A204.1 (cell line): ENCODE measurements around the gene POLR3GL.
"Not testable (repeated sequence)": the region's sequence is repeated elsewhere in the genome, so short reads cannot be mapped to it uniquely, and the experiment has no call there.

ENCODE experiments used
- FAIRE-seq: peaks from 2 replicates; lab custom pipeline; 2012; peaks lifted over from hg19 to GRCh38; lab: Jason Lieb, UNC

Gene POLR3GL

GRCh38 chr1:146020058-146021049 lies 55.9 kb downstream of the POLR3GL start:
- FAIRE-seq: no peak

GRCh38 chr1:146021050-146021445 lies 56.6 kb downstream of the POLR3GL start:
- no peak for FAIRE-seq

DNA sequence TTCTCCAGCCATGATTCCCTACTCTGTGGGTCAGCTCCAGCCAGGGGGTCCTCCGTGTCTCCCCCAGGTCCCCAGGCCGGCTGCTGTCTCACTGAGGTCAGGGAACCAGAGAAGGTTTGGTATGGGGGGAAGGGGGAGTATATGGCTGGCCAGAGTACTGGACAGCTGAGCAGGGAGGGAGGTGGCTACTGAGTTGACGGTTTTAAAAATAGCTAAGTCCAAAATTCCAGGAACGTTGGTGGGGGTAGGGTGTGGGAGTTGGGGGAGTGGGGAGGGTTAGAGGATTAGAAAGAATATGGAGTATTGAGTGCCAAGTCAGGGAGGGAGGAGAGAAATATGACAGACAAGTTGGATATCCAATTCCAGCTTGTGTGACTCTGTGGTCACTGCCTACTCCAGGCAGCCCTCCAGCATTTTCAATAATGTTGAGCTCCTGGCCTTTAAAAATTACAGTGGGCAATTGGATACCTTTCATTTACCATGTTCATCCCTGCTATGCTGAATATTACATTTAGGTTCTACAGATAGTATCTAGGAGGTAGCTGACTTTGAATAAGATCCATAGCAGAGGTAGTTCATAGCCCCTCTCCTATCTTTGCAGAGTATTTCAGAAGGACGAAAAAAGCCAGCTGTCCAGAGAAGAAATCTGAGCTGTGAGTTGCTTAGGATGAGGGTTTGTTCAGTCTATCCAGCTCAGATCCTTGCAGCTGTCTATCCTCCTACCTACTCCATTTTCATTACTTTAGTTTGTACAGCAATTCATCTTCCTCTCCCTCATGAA lies 57.3 kb downstream of the POLR3GL start, which contains the start of gene HJV:
HJV (minus strand) TSS at position 114 of the 781 bp plus-strand sequence. CDS start 1,504 bp downstream, outside the sequence.
- no peak for FAIRE-seq

GRCh38 chr1:146022403-146023127 lies 58.1 kb downstream of the POLR3GL start:
- FAIRE-seq: no peak

GRCh38 chr1:146025787-146026495 lies 61.5 kb downstream of the POLR3GL start:
- not testable (repeated sequence) for FAIRE-seq

DNA sequence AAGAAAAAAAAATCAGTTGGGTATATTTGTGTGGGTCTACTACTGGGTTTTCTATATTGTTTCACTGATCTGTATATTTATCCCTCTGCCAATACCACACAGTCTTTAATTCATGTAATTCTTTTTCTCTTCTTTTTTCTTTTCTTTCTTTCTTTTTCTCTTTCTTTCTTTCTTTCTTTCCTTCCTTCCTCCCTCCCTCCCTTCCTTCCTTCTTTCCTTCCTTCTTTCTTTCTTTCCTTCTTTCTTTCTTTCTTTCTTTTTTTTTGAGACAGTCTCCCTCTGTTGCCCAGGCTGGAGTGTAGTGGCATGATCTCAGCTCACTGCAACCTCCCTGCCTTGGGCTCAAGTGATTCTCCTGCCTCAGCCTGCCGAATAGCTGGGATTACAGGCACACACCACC lies 62.2 kb downstream of the POLR3GL start:
- FAIRE-seq: not testable (repeated sequence)
